Effector memory CD8-positive, alpha-beta T cell (primary cell): ENCODE data around the gene EEIG1.

Experiments used
- ATAC-seq: fragments of 150-1000 bp; cut with Tn5 transposase; replicated peaks from 2 replicates; pipeline ENCODE4 v1.10.0; 2021; ENCODE audit warnings: mild to moderate bottlenecking, moderate library complexity
- DNase-seq, 3 experiments: peaks; one replicate each; pipeline ENCODE4 v3.0.0; 2021
- H3K27ac Mint-ChIP-seq, 2 donors: one replicate each; pipeline ENCODE4 v1.8.0; 2022; ENCODE audit warnings: mild to moderate bottlenecking in 2 of 2, mixed read lengths in 2 of 2, moderate library complexity in 2 of 2
- H3K27me3 Mint-ChIP-seq, 2 donors: one replicate each; pipeline ENCODE4 v1.8.0; 2022; ENCODE audit warnings: mixed read lengths in 2 of 2
- H3K36me3 Mint-ChIP-seq: one replicate; pipeline ENCODE4 v1.8.0; 2022; ENCODE audit warnings: mild to moderate bottlenecking, moderate library complexity, mixed read lengths; ENCODE audit not compliant: insufficient read depth
- H3K4me1 Mint-ChIP-seq, 2 donors: one replicate each; pipeline ENCODE4 v1.8.0; 2022; ENCODE audit warnings: low read depth in 2 of 2, mixed read lengths in 2 of 2
- H3K4me3 Mint-ChIP-seq, 2 donors: one replicate each; pipeline ENCODE4 v1.8.0; 2022; ENCODE audit warnings: mild to moderate bottlenecking in 2 of 2, mixed read lengths in 2 of 2, moderate library complexity in 2 of 2
- H3K9me3 Mint-ChIP-seq, 2 donors: one replicate each; pipeline ENCODE4 v1.8.0; 2022; ENCODE audit warnings: mixed read lengths in 2 of 2

Gene EEIG1

GRCh38 chr9:127977009-127977883 is 3.5 kb downstream of the EEIG1 start:
- Mint-ChIP-seq H3K27ac (peak overlapping the region; percentile 93 to 99), H3K36me3 (peaks cover 43% of the 10 kb centered on the region)
- DNase-seq, result no peak

GRCh38 chr9:127976498-127976897 is 4.3 kb downstream of the EEIG1 start:
- H3K27me3 Mint-ChIP-seq, result no peaks in the 10 kb centered on the region
- H3K9me3 Mint-ChIP-seq, result no peaks in the 10 kb centered on the region
- peak in 2 of 3 experiments; percentile 57 to 59 for DNase-seq
- H3K27ac Mint-ChIP-seq, result peak overlapping the region; percentile 93 to 99
- H3K4me3 Mint-ChIP-seq, result peak overlapping the region; percentile 95 to 98
- H3K36me3 Mint-ChIP-seq, result peaks cover 51% of the 10 kb centered on the region
- peaks cover 64 to 69% of the 10 kb centered on the region in 2 donors for H3K4me1 Mint-ChIP-seq
- ATAC-seq, result peak; percentile 43

More at GRCh38 chr9:127977009-127977883, 3.5 kb downstream of the EEIG1 start:
- peaks cover 61 to 65% of the 10 kb centered on the region in 2 donors for H3K4me1 Mint-ChIP-seq
- no peak for ATAC-seq
- H3K4me3 Mint-ChIP-seq, result peak overlapping the region; percentile 95 to 98
- H3K27me3 Mint-ChIP-seq, result no peaks in the 10 kb centered on the region
- H3K9me3 Mint-ChIP-seq, result no peaks in the 10 kb centered on the region

GRCh38 chr9:127975376-127976315 is 5.1 kb downstream of the EEIG1 start:
- DNase-seq (no peak), ATAC-seq (no peak)
- peaks cover 69 to 73% of the 10 kb centered on the region in 2 donors for H3K4me1 Mint-ChIP-seq
- H3K27ac Mint-ChIP-seq, result peak overlapping the region; percentile 93 to 99
- no peaks in the 10 kb centered on the region for H3K27me3 Mint-ChIP-seq
- H3K4me3 Mint-ChIP-seq, result peak overlapping the region; percentile 95 to 98
- no peaks in the 10 kb centered on the region for H3K9me3 Mint-ChIP-seq
- H3K36me3 Mint-ChIP-seq, result peaks cover 59% of the 10 kb centered on the region

DNA sequence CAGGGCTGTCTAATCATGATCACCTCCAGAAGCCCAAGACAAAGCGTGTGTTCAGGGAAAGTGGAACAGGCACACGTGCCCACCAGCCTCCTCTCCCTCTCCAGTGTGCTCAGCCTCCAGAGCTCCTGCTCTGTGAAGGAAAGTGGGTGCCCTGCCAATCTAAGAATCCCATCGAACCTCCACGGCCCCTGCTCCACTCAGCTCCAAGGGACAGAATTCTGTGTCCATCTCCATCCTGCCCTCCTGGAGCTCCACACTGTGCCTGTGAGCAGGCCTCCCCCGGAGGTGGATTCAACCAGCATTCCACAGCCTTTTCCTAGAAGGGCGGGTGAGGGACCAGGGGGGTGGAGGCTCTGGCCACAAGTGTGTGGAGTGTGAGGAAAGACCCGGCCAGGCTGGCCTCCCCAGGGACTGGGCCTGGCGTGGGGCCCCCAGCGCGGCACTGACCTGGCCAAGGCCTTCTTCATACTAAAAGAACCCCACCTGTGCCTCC is 6.0 kb downstream of the EEIG1 start:
- Mint-ChIP-seq H3K27me3 (no peaks in the 10 kb centered on the region), H3K36me3 (peaks cover 64% of the 10 kb centered on the region)

DNA sequence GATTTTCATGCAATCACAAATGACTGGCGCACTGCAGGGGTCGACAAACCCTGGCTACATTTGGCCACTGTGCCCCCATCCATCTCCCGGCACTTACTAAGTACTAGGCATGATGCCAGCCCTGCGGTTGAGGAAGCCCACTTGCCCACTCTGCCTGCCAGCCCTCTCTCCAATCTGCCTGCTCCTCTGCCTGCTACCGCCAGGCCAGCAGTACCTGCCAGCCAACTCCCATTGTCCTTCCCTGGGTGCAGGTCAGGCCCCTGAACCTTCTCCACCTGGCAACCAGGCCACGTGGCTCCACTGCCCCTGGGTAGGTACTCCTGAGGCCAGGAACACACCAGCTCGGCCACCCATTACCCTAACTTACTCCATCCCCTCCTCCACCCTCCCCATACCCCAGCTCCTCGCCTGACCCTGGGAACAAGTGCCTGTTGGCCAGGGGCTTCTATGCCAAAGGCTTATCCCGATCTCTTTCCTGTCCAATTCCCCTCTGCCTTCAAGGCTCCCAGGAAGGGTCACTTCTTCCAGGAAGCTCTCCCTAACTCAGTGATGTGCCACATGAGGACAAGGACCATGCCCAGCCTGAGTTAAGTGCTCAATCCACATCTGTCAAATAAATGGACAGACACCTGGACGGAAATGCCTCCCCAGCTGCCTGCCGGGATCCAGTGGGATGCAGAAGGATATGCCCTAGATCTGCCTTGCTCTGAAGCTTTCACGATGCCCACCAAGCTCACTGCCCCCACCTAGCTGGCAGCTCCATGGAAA is 6.6 kb downstream of the EEIG1 start:
- no peak for DNase-seq

More for the DNA sequence above, 6.0 kb downstream of the EEIG1 start:
- peaks cover 76 to 82% of the 10 kb centered on the region in 2 donors for H3K4me1 Mint-ChIP-seq
- DNase-seq, result no peak
- no peak for ATAC-seq
- no peaks in the 10 kb centered on the region for H3K9me3 Mint-ChIP-seq
- peak overlapping the region; percentile 95 to 98 for H3K4me3 Mint-ChIP-seq
- H3K27ac Mint-ChIP-seq, result peak overlapping the region; percentile 93 to 99

DNA sequence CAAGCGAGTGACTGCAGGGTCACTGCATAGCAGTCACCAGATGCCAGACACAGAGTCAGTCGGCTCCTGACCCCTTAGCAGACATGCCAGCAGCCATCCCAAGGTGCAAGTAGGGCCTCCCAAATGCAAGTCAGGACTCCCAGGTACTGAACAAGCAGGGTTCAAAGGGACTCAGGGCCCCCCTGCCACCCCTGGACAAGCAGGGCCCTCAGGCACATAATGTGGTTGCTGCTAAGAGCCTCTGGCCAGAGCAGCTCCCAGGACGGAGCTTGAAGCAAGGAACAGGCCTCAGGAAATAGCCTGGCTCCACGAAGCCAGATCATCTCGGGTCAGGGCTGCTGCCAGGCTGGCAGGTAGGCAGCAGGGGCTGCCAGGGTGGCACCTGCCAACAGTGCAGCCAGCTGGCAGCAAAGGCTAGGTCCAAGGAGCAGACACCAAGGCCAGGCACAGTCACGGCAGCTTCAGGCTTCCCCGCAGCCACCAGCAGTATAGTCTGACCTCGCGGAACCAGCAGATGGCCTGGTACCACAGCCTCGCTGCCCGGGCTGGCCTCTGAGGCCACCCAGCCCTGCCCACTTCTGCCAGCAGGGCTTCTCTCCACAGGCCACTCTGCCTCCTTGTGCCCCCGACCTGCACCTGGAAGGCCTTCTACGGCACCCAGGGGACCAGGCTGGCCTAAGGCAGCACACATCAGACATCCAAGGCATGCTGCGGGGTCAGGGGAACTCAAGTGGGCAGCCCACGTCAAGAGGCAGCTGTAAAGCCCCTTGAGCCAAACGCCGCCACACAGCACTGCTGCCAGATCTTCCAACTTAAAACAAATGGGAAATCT is 7.4 kb downstream of the EEIG1 start:
- H3K36me3 Mint-ChIP-seq, result peaks cover 62% of the 10 kb centered on the region
- no peaks in the 10 kb centered on the region for H3K9me3 Mint-ChIP-seq
- H3K4me1 Mint-ChIP-seq, result peaks cover 84 to 91% of the 10 kb centered on the region in 2 donors
- ATAC-seq, result no peak
- peak overlapping the region; percentile 83 to 98 for H3K4me3 Mint-ChIP-seq
- DNase-seq, result no peak
- peak overlapping the region; percentile 95 to 99 for H3K27ac Mint-ChIP-seq
- no peaks in the 10 kb centered on the region for H3K27me3 Mint-ChIP-seq

More for the DNA sequence above, 6.6 kb downstream of the EEIG1 start:
- peak overlapping the region; percentile 83 to 98 for H3K4me3 Mint-ChIP-seq
- H3K27me3 Mint-ChIP-seq, result no peaks in the 10 kb centered on the region
- peak overlapping the region; percentile 95 to 99 for H3K27ac Mint-ChIP-seq
- no peaks in the 10 kb centered on the region for H3K9me3 Mint-ChIP-seq
- ATAC-seq, result no peak
- H3K4me1 Mint-ChIP-seq, result peaks cover 79 to 87% of the 10 kb centered on the region in 2 donors
- peaks cover 63% of the 10 kb centered on the region for H3K36me3 Mint-ChIP-seq

- H3K27me3 Mint-ChIP-seq, result no peaks in the 10 kb centered on the region
- peak overlapping the region; percentile 95 to 99 for H3K27ac Mint-ChIP-seq
- H3K36me3 Mint-ChIP-seq, result peaks cover 53% of the 10 kb centered on the region
- ATAC-seq (no peak), DNase-seq (no peak)
- H3K4me3 Mint-ChIP-seq, result peak overlapping the region; percentile 83 to 98
- peaks cover 91 to 95% of the 10 kb centered on the region in 2 donors for H3K4me1 Mint-ChIP-seq
- no peaks in the 10 kb centered on the region for H3K9me3 Mint-ChIP-seq
Observed at GRCh38 chr9:127972236-127972871, 8.4 kb downstream of the EEIG1 start.

DNA sequence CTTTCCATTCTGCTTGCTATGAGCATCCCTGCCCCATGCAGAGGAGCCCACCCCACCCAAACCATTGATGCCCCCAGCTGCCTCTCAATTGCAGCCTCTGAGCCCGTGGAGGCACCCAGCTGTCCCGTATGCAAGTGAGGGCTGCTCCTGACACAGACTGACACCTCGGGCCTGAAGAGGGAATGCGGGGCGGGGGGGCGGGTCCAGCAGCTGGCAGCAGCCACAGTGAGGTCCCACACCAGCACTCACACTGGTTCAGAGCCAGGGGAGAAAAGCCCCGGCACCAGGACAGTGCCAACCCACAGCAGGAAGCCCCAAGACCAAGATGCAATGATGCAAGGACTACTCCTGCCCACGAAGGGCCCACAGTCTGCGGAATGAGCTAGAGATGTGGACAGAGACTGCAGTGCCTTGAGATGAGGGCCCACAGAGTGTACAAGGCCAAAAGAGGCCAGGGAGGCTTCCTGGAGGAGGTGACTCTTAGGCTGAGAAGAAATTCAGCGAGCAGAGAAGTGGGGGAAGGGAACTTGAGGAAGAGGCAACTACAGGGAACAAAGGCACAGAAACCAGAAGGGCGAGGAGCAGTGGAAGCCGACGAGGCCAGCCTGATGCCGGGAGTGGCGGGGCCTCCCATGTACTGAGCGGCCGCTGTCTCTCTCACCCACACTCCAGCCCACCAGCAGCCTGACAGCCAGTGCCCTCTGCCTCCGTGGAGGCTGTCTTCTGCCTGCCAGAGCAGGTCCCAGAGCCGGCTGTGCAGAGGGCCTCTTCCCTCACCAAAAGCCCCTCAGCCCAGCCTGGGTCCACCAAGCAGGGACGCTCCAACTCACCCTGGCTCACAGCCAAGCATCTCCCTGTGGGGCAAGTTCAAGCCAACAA is 9.2 kb downstream of the EEIG1 start:
- Mint-ChIP-seq H3K27me3 (no peaks in the 10 kb centered on the region), H3K36me3 (peaks cover 51% of the 10 kb centered on the region), H3K9me3 (no peaks in the 10 kb centered on the region), H3K27ac (peak overlapping the region; percentile 95 to 99), H3K4me3 (peak overlapping the region; percentile 83 to 98), H3K4me1 (peaks cover 94% of the 10 kb centered on the region in 2 donors)
- DNase-seq (peak; percentile 46 to 65 (median 57)), ATAC-seq (peak; percentile 67)

- Mint-ChIP-seq H3K27ac (peak overlapping the region; percentile 95 to 99), H3K4me1 (peaks cover 86 to 89% of the 10 kb centered on the region in 2 donors), H3K4me3 (peak overlapping the region; percentile 83 to 98), H3K9me3 (no peaks in the 10 kb centered on the region), H3K36me3 (peaks cover 54% of the 10 kb centered on the region), H3K27me3 (no peaks in the 10 kb centered on the region)
- ATAC-seq (peak; percentile 68), DNase-seq (peak; percentile 48 to 53 (median 52))
Observed at GRCh38 chr9:127970401-127971313, 10.1 kb downstream of the EEIG1 start.

GRCh38 chr9:127968700-127969383 is 11.9 kb downstream of the EEIG1 start:
- peaks cover 82 to 86% of the 10 kb centered on the region in 2 donors for H3K4me1 Mint-ChIP-seq
- H3K27me3 Mint-ChIP-seq, result no peaks in the 10 kb centered on the region
- no peak for ATAC-seq
- no peak for DNase-seq
- peak overlapping the region; percentile 83 to 98 for H3K4me3 Mint-ChIP-seq
- peaks cover 58% of the 10 kb centered on the region for H3K36me3 Mint-ChIP-seq
- H3K9me3 Mint-ChIP-seq, result no peaks in the 10 kb centered on the region
- H3K27ac Mint-ChIP-seq, result peak overlapping the region; percentile 95 to 99
